Medulla oblongata (tissue), 1 donor: ENCODE data around the gene EXOSC1.
"Not testable (repeated sequence)": the region's sequence is repeated elsewhere in the genome, so short reads cannot be mapped to it uniquely, and the experiment has no call there.

Source experiments
- DNase-seq: peaks from one replicate; pipeline ENCODE4 v3.0.0-alpha.2; 2015; ENCODE audit errors: extremely low spot score

EXOSC1 gene

DNA sequence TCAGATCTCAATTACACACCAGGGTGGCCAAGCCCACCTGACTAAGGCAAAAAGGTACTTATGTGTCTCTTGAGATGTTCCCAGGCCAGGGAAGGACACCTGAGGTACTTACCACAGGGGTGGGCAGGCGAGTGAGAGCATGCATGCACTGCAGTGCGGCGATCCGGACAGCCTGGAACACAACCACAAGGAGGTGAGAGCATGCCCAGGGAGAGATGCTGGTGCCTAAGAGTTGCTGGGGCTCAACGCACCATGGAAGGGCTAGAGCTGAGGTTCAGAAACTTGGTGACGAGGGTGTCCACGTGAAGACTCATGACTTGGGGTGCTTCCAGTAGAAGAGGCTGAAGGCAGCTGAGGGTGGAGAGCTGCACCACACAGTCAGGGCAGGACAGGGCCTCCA lies 13.3 kb upstream of the EXOSC1 start:
- no peak for DNase-seq

DNA sequence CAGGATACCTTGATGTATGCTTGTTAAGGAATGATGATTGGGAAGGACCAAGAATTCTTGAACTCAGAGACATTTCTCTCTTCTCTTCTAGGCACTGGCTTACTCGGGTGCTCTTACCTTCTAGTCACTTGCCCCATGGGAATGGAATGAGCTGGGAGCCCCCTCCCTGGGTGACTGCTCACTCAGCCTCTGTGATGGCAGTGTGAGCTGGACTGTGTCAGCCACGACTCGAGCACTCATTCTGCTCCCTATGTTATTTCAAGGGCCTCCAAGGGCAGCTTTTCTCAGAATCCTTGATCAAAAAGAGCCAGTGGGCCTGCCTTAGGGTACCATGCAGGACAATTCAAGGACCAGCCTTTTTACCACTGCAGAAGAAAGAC lies 10.9 kb upstream of the EXOSC1 start:
- no peak for DNase-seq

DNA sequence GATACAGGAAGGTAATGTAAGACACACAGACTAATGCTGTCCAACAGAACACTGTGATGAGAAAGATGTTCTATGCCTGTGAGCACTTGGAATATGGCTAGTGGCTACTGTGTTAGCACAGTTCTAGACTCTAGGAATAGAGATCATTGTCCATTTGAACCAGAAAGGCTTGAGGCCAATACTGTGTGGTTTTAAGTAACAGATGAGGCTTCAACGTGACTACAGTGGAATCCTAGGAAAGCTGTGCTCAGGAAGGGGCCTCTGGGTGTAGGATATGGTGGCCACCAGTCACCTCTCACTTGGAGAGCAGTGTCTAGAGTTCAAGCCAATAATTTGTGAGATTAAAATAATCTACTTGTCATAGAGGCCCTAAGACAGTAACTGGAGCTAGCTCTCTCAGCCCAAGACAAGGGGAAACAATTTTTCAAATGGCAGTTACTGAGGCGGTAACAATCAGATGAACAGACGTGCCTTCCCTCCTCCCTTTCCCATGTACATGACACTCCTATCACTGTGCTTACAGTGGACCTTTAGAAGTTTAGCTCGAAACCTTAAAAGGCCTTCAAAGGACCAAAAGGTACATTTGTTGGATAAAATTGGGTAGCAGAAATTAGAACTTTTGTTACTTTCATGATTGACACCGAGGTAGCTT lies 10.4 kb upstream of the EXOSC1 start:
- DNase-seq, result no peak

DNA sequence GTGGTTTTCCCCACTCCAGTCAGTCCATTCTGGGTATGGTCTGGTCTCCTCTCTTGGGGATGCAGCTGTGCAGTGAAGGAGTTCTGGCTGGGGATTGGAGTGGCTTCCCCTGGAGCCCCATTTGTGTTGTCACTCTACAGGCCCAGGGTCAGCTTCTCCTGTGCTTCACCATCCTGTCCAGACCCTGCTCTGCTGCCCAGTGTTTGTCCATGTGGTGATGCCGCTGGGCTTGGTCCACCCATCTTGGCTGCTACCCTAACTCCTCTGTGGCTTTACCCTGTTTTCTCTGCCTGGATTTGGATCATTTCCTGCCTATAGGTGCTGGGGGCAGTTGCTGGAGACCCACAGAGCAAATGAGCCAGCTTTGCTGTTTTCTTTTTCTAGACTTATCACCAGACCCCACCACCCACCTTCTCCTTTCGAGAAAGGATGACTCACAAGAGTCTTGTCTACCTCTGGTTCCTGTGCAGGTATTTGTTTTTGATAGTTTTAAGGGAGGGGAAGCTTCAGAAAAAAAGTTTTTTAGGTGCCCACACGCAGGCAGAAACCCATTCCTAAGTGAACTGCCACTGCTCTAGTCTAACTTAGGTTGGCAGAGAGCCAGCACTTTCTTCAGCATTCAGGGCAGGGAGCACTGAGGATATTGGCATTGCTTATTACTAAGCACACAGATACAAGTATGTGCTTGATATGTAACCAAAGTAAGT lies 8.7 kb upstream of the EXOSC1 start:
- DNase-seq, result peak; percentile 61

DNA sequence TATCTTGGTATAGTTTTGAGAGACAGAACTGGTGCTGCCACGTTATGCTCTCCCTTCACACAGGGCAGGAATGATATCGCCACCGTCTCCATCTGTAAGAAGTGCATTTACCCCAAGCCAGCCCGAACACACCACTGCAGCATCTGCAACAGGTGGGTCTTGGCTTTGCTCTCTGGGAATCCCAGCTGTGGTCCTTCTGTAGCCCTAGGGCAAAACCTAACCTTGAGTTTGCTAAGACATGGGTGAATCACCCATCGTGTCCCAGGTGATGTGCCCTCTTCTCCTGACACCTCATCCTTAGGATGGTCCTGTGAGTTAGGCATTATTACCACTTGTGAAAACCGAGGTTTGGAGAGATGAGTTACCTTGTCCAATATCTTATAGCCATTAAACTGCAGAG lies 6.5 kb upstream of the EXOSC1 start:
- DNase-seq, result no peak

DNA sequence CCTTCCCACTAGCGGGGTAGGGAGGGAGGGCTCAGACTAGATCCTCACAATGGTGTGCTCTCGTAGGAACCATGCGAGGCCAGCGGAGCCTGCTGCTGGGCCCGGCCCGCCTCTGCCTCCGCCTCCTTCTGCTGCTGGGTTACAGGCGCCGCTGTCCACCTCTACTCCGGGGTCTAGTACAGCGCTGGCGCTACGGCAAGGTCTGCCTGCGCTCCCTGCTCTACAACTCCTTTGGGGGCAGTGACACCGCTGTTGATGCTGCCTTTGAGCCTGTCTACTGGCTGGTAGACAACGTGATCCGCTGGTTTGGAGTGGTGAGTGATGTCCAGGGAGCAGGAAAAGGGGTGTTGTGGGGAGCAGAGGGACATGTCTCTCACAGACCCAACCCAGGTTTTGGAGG lies 5.8 kb upstream of the EXOSC1 start:
- no peak for DNase-seq

DNA sequence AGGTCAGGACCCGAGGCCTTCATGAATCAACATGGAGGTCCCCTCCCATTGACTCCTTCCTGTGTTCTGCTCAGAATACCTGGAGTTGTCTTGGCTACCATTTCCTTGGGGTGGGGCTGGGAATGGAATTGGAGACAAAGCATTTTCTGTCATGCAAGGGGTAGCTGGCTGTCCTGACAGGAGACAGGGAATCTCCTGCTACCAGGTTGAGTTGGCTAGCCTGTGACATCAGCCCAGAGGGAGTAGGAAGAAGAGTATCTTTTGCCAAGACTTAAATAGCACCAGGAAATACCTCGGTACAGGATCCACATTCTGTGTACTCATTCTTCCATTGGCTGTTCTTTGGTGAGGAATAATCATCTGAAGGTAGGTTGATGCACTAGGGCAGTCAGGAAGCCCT lies 5.0 kb upstream of the EXOSC1 start:
- DNase-seq, result no peak

DNA sequence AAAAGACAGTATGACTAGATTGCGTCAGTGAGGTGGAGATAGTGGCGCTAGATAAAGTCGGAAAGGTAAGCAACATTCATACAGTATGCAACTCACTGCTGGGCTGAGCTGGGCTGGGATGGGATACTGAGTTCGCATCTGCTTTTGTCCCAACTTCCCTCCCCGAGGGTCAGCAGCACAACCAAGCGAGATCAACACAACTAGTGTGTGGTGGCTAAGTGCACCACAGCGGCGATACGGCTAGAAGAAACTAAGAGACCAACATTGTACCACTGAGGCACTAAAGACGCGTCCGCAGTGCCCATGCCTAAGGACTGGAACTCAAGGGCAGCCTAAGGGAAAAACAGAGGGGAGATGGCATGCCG lies 467 bp downstream of the EXOSC1 start:
- DNase-seq, result peak; percentile 15

DNA sequence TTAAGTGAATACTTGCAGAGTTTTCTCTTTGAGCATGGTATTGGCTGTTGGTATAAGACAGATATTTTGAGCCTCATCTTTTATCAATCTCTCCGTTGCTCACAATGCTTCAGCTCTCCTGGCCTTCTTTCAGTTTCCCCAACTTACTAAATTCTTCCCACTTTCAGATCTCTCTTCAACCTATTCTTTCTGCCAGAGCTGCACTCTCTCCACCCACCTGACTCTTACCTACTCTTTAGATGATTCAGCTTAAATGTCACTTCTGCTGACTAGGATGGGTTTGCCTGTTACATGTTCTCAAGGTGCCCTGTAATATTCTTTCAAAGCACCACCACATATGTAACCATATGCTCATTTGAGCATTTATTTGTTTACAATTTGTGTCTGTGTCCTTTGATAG lies 1.6 kb downstream of the EXOSC1 start:
- no peak for DNase-seq

DNA sequence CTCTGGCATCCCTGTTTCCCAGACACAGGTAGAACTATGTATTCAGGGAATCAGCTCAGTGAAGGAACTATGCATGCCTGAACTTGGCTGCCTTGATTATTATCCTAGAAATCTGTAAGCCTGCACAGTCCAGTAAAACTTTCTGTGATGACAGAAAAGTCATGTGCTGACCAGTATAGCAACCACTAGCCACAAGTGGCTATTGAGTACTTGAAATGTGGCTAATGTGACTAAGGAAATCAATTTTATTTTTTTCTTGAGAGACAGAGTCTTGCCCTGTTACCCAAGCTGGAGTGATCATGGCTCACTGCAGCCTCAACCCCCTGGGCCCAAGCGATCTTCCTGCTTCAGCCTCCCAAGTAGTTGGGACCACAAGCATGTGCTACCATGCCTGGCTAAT lies 3.5 kb downstream of the EXOSC1 start:
- no peak for DNase-seq

DNA sequence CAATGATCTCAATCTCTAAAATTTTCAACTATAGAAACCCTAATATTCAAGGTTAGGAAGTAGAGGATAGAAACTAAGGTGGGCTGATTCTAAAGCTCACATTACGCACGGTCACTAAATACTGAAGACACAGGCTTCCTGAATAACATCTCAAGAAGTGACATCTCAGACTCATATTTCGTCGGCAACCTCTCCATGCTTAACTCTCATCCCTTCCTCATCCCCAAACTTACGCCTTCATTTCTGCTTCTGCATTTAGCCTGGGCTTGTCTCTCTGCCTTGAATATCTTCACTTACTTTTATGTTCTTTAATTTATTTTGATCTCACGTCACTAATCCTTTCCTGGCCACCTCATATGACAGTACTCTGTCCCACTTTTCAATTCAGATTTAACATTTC lies 10.6 kb downstream of the EXOSC1 start:
- no peak for DNase-seq

DNA sequence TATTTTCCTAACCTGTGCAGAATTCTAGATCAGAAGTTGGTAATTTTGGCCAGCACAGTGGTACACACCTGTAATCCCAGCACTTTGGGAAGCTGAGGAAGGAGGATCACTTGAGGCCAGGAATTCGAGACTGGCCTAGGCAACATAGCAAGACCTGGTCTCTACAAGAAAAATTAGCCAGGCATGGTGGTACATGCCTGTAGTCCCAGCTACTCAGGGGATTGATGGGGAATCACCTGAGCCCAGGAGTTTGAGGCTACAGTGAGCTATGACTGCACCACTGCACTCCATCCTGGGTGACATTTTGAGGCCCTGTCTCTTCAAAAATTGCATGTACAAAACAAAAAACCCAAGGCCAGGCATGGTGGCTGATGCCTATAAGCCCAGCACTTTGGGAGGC lies 11.2 kb downstream of the EXOSC1 start:
- no peak for DNase-seq

DNA sequence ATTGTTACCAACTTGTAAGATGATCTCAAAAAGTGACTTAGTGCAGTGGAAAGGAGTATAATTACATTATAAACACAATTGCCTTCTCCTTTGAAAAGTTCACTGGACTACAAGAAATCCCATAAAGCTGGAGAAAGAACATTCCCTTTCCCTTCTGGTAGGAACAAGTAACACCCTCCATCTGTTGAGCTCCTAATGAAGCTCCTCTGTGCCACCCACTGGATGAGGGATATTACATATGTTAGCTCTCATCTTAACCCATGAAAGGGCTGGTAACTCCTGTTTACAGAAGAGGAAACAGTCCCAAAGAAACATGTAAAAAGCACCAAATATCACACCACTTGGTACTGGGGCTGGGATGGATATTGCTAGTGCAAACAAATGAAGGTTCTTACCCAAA lies 11.8 kb downstream of the EXOSC1 start:
- no peak for DNase-seq

DNA sequence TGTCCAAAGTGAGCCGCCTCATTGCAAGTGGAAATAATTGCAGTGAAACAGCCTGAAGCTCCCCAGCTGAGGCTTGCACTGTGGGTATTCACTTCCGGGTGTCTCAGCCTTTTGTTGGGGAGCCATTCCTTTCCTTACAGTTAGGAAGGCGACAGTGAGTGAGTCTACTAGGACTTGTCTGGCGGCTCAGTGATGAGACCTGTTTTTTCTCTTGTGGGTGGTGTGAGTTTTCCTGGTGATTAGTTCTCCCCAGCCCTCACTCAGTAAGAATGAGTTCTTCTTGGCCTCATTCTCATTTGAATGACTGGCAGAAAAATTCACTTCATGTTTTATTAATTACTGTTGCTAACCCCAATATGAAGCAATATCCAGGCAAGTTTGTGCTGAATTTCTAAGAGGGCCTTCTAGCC lies 17.2 kb downstream of the EXOSC1 start:
- no peak for DNase-seq

DNA sequence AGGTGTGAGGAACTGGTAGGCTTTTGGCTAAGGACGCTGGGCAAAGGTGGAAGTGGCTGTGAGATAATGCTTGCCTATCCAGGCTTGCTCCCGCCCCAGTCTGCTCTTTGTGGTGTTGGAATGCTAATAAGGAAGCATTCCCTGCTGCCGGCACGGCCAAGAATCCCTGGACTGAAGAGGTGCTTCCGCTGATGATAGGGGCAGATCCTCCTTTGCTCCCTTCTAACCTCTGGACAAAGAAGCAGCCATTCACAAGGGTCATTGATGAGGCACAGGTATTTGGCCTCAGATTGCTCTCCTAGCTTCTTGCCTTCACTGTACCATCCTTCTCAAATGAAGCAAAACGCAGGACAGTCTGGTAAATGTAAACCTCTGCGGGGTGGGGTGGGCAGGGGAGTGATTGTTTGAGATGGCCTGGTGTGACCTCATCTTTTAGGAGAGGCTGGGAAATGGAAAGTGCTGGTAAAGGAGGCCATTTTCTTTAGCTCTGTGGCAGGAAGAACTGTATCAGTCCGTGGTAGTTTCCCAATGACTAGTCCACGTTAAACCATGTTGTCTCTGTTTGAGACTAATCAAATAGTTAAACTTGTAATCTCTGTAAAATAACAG lies 18.1 kb downstream of the EXOSC1 start:
- no peak for DNase-seq

DNA sequence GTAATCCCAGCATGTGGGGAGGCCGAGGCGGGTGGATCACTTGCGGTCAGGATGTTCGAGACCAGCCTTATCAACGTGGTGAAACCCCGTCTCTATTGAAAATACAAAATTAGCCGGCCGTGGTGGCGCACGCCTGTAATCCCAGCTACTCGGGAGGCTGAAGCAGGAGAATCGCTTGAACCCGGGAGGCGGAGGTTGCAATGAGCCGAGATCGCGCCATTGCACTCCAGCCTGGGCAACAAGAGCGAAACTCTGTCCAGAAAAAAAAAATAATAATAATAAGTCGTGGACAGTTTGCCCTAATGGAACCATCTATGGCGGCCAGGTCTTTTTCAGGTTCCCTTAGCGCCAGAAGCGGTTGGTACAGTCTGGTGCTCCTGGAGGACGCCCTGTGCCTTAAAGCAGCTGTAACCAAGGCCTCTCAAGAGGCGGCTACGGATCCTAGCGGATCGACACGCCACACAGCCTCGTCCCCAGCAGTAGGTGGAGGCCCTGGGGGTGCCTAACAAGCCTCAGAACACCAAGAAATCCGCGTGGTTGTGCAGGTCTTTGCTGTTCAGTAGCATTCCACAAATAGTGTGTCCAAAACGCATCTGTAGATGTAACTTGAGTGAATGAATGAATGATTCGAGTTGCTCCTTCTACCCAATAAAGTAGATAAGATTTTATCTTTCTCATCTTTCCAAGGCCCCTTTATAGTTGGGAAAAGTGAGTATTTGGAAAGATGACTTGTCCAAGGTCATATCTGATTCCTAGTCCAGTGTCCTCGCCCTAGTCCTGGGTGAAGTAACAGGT lies 18.8 kb downstream of the EXOSC1 start:
- no peak for DNase-seq

DNA sequence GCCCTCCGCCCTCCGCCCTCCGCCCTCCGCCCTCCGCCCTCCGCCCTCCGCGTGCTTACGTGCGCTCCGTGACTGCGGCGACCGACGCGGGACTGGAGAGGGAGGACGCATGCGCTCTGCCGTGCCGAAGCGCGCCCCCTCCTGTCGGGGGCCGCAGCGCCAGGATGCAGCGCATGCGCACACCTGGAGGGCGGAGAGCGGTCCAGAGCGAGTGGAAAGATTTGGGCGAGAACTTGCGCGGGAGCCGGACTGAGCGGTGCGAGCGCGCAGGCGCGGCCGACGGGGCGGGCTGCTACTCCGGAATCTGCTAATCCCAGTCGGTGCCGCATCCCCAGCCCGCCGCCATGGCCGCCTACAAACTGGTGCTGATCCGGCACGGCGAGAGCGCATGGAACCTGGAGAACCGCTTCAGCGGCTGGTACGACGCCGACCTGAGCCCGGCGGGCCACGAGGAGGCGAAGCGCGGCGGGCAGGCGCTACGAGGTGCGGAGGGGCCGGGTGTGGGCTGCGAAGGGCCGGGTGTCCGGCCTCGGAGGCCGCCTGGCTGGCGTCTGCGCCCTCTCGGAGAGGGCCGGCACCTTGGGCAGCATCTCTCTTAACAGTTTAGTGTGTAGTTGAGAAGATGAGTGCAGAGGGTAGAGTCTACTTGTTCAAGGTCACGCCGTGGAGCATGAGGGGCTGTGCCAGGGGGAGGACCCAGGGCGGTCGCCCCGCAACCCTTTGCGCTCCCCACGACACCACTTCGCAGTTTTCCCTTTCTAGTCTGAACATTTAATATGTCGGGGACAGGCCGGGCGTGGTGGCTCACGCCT lies 19.6 kb downstream of the EXOSC1 start, which contains the start of gene PGAM1:
TSS of gene PGAM1 (plus strand) at position 228 of the 812 bp plus-strand sequence. CDS start at position 345, 117 bp downstream.
- peak; percentile 98 for DNase-seq

DNA sequence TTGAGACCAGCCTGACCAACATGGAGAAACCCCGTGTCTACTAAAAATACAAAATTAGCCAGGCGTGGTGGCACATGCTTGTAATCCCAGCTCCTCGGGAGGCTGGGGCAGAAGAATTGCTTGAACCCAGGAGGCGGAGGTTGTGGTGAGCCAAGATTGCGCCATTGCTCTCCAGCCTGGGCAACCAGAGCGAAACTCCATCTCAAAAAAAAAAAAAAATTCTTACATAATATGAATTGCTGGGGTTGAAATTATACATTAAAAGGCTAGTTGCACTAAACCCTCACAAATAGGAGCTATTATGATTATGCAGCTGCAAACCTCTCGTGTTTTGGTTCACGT lies 22.1 kb downstream of the EXOSC1 start:
- not testable (repeated sequence) for DNase-seq

DNA sequence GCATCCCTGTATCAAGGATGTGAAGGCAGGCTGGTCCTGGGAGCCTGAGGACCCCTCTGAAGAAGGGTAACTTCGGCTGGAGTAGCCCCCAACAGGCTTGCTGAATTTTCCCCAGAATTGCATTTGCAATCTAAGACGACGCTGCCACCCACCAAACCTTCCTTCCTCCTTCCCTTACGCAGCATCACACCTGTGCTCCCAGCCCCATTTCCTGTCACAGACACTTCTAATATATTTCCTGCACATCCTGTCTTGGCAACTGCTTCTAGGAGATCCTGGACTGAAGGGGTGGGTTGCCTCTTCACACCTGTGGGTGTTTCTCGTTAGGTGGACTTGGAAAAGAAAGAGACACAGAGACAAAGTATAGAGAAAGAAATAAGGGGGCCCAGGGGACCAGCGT lies 29.2 kb downstream of the EXOSC1 start:
- no peak for DNase-seq

DNA sequence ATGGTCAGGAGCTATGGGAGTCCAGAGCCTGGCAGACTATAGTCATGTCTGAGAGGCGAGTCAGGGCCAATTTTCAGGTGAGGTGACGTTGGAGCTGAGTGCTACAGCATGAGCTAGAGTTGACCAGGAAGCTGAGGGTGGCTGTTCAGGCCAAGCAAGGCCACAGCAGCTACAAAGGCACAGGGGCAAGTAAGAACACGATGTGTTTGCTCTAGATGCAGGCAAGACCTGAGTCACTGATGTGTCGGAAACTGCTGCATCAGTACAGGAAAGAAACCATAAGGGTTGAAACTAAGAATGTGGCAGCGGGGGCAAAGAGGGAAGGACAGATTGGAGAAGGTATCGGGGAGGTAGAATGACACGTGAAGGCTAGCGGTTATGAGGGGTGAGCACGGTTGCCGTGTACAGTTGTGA lies 32.9 kb downstream of the EXOSC1 start:
- no peak for DNase-seq

DNA sequence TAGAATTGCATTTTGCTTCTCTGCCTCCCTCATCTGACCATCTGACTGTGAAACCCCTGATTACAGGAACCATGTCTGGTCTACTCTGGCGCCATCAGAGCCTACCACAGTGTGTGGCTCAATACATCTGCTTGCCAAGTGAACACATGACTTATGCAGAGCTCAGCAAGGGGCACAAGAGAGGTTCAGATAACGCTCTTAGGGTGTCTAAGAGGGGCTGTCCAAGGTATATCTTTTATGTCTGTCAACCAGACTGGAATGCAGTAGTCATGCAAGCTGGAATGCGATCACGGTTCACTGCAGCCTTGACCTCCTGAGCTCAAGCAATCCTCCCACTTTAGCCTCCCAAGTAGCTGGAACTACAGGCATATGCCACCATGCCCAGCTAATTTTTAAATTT lies 34.4 kb downstream of the EXOSC1 start:
- no peak for DNase-seq

DNA sequence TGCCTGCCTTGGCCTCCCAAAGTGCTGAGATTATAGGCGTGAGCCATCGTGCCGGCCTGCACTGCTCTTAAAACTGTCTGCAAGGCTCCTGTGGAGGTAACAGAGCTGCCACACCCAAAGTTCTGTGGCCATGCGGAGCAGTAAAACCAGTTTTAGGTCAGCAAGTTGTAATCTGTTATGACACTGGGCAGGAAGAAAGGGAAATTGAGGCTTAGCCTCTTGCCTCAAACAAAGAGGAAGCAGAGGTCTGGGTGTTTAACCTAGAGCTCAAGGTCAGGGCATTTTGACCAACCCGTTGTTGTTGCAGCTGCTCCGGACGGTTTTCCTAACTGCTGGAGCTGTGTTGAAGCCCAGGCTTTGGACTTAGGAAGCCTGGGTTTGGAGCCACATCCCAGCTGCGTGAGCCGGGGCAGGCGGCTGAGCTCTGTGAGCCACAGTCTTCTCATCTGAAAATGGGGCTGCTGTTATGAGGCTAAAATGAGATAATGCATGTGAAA lies 37.3 kb downstream of the EXOSC1 start:
- no peak for DNase-seq
